ENCODE results near the gene GRAMD1B.

The GRAMD1B gene

DNA sequence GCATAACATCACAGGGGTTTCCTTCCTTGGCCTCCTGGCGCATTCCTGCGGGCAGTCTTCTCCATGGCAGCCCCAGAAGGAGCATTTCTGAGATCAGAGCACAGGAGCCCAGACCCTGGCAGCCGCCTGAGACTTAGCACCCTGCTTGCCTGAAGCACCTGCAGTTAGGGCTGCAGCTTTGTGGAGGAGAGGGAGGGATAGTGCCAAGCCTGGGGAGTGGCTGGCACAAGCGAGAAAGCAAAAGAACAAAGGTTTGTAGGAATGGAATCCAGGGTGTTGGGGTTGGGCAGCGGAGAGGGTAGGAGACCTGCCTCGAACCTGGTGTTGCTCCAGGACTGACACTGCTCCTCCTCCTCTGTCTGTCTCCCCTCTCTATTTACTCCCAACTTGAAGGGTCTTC, 157.5 kb downstream of the GRAMD1B start:
- no peak for DNase-seq (ENCODE audit: low read depth in 2 of 2)

DNA sequence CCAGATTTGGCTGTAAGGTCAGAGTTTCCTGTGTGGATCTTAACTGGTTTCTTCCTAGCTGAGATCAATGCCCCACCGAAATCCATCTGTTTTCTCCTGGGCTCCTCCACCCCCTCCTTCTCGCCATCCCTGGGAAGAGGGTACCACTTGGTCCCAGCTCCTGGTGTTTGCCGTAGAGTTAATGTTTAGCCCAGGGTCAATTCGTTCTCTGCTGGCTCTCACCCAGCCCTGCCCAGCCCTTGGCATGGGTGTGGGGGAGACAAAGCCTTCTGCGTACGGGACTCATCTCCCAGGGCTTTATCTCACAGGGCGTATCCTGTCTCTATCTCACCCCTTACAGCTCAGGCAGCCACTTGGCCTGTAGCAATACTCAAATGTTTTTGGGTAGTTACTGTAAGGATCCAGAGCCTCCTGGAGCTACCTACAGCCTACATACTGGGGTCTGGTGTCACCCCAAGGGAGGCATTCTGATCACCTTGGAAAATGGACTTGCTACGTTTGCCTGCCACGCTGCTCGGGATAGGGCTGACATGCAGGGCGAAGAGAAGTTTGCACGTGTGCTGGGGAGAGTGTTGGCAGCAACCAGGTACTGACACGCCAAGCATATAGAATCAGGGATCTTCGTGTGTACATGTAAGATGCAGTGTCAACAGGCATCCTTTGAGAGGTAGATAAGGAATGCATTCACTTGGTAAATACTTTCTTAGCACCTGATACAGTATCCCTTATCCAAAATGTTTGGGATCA, 158.2 kb downstream of the GRAMD1B start:
- DNase-seq (ENCODE audit: low read depth in 2 of 2): no peak

DNA sequence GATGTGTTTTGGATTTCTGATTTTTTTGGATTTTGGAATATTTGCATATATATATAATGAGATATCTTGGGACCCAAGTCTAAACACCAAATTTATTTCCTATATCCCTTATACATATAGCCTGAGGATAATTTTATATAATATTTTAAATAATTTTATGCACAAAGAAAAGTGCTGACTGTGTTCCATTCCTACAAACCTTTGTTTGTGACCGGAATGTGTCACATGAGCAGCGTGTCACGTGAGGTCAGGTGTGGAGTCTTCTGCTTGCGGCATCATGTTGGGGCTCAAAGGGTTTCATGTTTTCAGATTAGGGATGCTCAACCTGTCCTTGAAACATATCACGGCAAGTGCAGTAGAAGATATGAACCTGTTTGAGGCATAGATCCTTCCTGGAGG, 158.8 kb downstream of the GRAMD1B start:
- DNase-seq (ENCODE audit: low read depth in 2 of 2): no peak

DNA sequence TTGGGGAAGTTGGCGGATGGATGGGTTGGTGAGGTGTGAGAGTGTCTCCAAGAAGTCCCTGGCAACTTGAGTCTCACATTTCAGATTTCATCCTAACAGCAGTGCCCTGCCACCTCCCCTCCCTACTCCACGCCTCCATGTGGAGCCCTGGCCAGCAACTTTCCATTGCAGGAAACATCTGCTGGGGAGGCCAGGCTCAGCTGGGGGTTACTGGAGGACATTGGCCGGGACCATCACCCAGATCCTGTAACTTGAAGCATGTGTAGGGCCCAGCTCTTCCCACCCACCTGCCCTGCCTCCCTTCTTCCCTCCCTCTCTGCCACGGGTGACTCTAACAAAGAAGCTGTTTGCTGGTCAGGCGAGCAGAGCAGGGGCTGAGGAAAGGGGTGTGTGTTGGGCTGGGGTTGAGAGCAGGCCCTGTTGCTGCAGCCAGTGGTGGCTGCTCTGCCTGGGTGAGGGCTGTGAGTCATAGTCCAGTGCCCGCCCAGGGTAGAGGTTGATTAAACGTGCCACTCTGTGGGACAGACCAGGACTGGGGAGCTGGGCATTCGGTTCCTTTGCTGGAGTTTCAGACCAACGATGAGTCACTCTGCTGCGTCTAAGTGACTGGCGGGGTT, 160.3 kb downstream of the GRAMD1B start:
- no peak for DNase-seq (ENCODE audit: low read depth in 2 of 2)

DNA sequence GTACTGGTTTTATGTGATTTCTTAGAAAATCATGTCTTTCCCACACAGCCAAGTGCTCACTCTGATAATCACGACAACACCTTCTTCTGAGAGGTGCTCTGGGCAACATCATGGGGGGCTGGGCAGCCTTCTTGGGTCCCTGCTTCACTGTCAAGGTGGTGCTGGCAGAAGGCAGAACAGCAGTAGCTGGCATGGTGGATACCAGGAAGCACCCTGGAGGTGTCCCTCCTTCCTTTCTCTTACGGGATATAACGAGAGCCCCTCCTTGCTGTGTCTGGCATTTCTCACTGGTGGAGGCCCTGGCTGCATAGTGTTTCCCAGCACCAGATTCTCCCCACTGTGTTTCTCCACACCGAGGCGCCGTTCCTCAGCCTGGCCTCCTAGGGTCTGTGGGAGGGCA, 163.5 kb downstream of the GRAMD1B start:
- no peak for DNase-seq (ENCODE audit: low read depth in 2 of 2)

DNA sequence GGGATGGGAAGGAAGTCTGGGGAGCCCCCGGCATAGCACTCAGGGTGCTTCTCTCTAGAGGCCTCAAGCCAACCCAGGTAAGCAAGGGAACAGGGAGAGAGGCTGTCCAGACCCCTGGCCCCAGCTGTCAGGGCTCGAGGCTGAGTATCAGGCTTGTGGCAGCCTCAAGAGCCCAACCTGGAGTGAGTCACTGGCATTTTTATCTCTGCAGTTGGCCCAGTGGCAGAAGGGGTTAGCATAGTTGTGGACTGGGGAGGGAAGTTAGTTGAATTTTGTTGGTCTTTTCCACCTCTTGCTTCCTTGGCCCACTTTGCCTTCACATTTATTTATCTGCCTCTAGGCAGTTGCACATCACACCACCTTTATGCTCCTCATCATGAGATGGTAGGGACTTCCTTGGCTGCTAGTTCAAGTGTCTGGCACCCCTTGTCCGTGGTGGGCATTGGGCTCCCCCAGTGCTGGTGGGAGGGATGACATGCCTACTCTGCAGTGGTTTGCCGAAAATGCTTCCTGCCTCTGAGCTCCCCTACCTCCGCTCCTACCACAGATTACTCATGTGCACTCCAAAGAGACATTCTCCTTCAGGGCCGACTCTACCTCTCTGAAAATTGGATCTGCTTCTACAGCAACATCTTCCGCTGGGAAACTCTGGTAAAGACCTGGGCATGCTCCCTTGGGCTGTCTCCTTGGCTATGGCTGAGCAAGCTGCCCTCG, 164.3 kb downstream of the GRAMD1B start:
- DNase-seq (ENCODE audit: low read depth in 2 of 2): no peak

DNA sequence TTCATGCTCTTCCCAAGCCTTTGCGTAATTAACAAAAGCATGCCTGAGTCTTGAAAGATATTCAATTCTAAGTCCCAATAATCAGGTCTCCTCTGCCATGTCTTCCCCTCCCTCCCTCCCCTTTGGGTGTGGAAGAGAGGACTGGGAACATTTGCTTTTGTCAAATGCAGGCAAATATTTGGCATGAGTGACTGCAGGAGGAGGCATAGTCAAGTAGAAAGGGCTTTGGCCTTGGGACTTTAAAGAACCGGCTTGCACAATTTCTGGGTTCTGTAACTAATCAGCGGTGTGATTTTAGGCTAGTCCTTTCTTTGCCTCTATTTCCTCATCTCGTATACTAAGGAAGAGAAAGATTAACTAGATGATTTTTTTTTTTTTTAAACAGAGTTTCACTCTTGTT, 164.9 kb downstream of the GRAMD1B start:
- no peak for DNase-seq (ENCODE audit: low read depth in 2 of 2)

DNA sequence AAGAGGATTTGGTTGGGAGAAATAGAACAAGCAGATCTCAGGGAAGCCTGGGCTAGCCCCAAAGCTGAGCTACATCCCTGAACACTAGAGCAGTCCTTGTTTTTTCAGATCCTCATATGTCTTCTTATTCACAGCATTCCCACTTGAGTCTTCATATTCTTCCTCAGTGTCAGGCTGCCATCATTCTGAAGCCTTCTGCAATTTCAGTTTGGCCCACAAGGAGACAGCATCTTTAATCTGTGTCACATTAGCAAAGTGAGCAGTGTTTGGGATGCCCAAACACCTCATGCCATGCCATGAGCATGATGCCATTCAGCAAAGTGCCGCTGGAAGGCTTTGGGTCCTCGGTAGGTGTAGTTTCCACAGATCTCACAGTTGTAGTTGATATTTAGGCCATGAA, 167.8 kb downstream of the GRAMD1B start:
- no peak for DNase-seq (ENCODE audit: low read depth in 2 of 2)

DNA sequence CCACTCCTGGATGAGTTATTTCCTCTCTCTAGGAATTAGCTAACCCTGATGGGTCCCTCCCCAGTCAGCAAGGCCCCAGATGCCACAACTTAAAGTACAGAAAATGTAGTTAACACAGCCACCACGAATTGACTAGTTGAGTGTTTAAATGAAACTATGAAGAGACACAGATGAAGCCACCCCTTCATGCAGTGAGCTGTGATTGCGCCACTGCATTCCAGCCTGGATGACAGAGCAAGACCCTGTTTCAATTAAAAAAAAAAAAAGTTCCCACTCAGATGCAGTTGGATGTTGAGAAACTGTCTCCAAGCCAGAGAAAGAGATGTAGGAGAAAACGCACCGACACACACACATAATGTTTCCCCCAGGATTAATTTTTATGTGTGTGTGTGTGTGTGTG, 171.1 kb downstream of the GRAMD1B start:
- no peak for DNase-seq (ENCODE audit: low read depth in 2 of 2)

DNA sequence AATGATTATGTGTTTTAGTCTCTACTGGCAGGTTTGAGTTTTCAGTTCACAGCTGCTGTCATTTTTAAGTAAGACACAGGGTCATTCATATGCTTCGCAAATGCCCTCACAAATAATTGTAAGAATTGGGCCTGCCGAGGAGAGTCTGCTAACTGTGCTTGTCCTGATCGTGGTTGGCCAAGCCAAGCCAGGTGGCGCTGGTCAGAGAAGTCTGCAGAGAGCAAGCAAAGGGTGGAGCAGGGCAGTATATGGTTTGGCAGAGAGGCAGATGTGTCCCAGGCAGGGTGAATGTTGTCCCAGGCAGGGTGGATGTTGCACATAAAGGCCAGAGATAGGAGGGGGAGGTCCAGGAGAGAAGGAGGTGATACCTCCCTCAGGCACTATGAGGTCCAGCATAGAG, 171.7 kb downstream of the GRAMD1B start:
- no peak for DNase-seq (ENCODE audit: low read depth in 2 of 2)

DNA sequence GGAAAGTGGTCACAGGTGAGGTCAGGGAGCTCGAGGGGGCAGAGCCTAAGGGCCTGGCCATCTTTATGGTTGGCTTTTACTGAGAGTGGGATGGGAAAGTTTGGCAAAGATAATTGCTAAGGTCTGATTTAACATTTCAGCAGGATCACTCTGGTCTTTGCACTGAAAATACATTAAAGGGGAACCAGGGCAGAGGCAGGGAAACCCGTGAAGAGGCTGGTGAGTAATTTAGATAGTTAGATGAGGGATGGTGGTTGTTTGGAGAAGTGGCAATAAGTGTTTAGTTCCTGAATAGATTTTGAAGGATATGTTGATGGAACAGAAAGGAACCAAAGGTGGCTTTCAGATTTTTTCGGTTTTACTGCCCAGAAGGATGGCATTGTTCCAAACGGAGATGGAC, 173.6 kb downstream of the GRAMD1B start:
- no peak for DNase-seq (ENCODE audit: low read depth in 2 of 2)

DNA sequence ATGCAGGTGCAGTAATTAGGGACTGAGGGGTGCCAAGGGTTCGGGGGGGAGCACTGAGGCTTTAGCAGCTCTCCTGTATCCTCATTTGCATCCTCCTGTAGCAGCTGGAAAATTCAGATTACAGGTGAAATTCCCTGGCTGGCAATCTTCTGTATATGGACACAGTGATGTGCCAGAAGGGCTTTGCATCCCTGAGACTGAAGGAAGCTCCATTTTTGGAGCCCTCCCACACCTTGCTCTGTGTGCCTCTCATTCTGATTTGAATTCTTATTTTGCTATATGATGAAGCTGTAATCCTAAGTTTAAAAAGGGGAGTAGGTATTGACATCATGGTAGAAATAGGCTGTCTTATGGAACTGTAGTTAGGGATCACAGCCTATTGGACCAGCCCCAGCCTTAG, 177.7 kb downstream of the GRAMD1B start:
- no peak for DNase-seq (ENCODE audit: low read depth in 2 of 2)

DNA sequence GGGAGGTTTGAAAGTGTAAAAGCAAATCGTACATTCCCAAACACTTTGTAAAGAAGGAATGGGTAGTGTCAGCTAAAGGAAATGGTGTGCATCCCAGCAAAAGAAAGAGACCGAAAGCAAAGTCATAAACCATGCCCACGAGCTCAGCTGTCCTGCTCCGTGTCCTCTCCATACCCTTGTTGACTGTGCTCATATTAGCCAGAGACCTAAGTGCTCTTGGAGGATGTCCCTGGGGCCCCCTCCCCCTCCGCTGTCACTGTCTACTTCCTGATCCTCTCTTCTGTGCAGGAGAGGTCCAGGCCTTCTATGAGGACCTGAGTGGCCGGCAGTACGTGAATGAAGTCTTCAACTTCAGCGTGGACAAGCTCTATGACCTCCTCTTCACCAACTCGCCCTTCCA, 178.3 kb downstream of the GRAMD1B start:
- no peak for DNase-seq (ENCODE audit: low read depth in 2 of 2)

DNA sequence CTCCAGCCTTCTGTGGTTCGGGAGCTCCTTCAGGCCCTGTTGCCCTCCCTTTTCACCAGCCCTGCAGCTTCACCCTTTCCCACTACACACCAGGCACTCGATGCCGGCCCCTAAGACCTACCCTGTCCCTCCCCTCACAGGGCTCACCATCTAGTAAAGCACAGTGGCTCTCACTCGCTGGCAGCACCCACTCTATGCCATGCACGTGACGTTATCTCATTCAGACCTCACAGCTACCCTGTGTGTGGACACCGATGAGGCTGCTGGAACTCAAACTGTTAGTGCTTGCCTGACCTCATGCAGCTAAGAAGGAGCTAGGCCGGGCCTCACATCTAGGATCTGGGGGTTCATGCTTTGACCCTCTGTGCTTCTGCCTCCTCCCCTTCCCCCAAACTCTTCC, 178.9 kb downstream of the GRAMD1B start:
- DNase-seq (ENCODE audit: low read depth in 2 of 2): no peak

DNA sequence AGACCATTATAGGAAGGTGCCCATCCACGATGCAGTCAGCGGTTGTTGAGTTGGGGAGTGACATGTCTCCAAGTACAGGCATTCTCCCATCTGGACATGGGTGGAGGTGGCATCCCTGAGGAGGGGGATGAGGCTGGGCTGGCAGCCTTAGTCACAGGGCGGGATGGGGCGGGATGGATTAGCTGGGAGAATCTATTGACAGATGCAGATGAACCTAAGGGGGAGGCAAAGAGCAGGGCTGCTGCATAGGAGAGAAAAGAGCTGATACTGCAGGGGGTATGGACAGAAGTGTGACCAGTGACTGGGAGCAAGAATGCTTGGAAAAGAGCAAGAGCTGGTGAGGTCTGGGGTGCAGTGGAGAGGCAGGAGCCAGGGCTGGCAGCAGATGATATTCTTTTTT, 181.6 kb downstream of the GRAMD1B start:
- no peak for DNase-seq (ENCODE audit: low read depth in 2 of 2)

DNA sequence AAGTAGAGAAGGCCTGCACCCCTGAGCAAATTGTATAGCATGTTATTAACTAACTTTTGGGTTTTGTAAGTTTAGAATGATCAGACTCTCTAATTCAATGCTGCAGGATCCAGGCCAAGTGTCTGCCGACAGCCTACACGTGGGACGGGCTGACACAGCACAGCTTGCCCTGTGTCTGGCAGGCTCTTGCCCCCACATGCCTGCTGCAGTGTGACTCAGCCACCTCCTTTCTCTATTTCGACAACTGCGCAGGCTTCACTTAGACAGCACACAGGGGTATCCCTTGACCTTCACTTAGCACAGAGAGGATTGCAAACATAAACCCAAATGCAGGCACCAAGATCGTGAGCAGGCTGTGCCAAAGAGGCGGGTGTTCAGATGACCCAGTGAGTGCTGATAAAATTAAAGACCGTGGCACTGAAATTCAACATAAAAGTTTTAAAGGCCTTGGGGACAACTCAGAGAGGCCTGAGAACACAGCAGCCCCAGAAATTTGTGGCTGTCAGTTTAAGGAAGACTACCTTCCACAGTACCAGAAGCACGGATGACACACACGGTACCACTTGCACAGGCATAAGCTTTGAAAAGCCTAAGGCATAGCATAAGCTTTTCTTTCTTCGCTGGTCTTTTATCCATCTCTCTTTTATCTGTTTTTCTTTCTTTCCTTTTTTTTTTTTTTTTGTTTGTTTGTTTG, 186.6 kb downstream of the GRAMD1B start:
- no peak for DNase-seq (ENCODE audit: low read depth in 2 of 2)

DNA sequence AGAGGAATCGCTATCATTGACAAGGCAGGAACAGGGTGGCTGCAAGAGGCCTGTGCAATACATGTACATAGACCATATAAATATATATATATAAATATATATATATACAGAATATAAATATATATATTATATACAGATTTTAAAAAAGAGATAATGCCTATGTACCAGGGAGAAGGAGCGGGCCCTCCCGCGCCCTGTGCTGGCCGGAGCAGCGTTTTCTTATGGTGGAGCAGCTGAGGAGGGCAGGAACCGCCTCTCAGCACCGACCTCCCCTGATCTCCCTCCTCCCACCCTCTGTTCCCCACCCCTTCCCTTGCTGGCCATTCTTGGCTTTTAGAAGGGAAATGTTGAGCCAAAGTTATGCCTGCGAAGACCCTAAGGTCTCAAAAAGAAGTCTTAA, 192.5 kb downstream of the GRAMD1B start:
- DNase-seq (ENCODE audit: low read depth in 2 of 2): no peak

DNA sequence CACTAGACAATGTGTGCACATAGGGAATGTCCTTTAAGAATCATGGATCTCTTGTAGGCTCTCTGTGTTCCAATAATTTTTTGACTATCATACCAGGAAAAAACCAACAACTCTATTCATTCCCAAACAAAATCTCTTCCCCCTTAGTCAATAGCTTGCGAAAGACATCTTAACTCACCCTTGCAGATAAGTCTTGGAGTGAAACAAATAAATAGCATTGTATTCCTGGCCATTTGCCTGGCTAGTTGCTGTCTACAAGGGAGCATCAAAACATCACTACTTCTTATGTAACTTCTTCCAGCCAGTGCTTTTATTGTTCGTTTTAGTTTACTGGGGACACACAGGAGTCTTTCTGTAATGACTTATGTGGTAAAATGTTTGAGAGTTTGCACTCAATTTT, 194.9 kb downstream of the GRAMD1B start:
- no peak for DNase-seq (ENCODE audit: low read depth in 2 of 2)

DNA sequence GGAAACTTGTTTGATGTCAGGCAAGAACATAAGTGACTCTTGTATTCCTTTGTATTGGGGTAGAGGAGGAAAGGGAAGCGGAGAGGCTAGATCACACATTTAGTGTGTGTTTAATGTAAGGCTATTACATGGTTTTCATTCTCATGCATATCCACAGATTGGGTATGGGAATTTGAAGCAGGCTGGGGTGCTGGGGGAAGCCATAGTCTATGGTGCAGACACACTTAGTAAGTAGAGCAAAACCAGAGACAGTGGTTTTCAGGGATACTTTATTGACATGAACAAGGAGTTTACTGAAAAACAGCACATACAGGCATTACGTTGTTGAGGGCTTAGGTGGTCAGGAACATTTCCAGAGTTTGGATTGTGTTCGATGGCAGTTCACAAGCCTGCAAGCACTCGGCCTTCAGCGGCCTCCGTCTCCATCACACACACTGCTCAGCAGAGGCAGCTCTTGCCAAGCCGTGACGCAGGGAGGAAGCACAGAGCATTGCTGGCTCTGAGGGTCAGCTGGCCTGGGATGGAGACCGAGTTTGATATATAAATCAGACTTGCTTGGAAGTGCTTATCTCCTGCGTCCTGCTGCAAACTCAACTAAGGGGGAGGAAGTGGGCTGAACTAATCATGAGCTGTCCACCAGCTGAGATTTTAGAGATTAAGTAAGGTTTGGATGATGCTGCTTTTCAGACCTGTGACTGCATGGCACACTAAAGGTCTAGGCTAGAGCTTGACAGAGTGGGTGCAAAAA, 199.0 kb downstream of the GRAMD1B start:
- no peak for DNase-seq (ENCODE audit: low read depth in 2 of 2)

DNA sequence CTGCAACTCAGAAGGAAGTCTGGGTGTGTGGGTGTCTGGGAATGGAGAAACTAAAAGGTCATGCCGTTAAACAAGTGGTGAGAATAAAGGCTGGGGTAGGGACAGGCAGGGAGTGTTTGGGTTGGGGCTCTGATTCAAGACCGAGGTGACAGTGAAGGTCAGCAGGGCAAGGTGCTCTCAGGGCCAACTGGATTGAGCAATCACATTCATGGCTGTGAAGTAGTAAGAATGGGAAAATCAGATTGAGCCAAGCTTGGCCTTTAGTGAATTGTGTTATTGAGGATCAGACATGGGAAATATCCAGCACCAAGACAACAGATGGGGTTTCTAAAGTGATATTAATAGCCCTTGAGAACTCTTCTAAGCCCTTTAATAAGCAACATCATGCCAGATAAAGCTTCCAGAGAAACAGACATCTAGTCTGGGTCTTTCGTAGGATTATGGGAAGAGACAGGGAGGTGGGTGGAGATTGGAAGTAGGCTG, 200.1 kb downstream of the GRAMD1B start:
- DNase-seq (ENCODE audit: low read depth in 2 of 2): no peak

DNA sequence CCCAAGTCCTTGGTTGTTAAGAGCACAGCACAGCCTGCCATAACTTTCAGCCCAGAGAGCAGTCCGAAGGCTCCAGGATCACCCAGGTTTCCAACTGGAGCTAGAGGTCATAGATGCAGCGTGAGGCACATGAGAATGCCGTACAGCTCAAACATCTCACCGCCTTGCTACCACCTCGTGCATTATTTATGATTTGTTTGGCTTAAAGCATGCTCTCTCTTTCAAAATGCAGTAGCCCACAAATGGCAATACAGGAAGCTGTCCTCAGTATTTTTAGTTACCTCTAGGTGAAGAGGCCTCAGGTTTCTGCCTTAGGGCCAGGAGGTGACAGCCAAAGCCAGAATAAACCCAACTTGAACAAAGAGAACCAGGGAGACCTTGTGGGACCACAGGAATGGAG, 210.0 kb downstream of the GRAMD1B start:
- no peak for DNase-seq (ENCODE audit: low read depth in 2 of 2)
